Measurements from ENCODE around the gene INSC.

DNA sequence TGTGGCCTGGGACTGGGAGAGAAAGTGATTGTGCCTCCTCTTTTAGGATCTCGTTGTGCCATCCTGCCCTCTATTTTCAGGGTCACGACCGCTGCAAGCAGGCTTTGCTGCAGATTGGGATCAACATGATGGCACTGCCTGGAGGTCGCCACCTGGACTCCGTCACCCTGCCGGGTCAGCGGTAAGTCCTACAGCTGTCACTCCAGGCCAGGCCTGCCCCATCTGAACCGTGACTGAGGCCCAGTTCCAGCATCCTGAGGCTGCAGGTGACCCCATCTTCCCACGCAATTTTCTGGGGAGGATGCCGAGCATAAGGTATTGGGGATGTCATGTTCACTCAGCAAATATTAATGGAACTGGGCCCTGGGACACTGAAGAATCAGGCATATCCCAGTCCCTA, 34.3 kb downstream of the INSC start:
- TF ChIP-seq, protein P1, sequence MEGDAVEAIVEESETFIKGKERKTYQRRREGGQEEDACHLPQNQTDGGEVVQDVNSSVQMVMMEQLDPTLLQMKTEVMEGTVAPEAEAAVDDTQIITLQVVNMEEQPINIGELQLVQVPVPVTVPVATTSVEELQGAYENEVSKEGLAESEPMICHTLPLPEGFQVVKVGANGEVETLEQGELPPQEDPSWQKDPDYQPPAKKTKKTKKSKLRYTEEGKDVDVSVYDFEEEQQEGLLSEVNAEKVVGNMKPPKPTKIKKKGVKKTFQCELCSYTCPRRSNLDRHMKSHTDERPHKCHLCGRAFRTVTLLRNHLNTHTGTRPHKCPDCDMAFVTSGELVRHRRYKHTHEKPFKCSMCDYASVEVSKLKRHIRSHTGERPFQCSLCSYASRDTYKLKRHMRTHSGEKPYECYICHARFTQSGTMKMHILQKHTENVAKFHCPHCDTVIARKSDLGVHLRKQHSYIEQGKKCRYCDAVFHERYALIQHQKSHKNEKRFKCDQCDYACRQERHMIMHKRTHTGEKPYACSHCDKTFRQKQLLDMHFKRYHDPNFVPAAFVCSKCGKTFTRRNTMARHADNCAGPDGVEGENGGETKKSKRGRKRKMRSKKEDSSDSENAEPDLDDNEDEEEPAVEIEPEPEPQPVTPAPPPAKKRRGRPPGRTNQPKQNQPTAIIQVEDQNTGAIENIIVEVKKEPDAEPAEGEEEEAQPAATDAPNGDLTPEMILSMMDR (IDR thresholded peaks at IDR 0.05): no peak
- TF ChIP-seq EP300 (IDR thresholded peaks at IDR 0.05): no peak
- no peak for TF ChIP-seq POLR2A (IDR thresholded peaks at IDR 0.05)

Measured in sigmoid colon (tissue), 4 donors.